Colonic mucosa (tissue), 4 donors: ENCODE results near the gene NLRC3. TPM values are rescaled to one million over a fixed set of nuclear protein-coding genes. Genes with fewer than 3 reads are reported as not detected.
A peak's percentile ranks its signal among the peaks of the same experiment; 100 is the strongest.

Source experiments
- DNase-seq: peaks from one replicate; pipeline ENCODE4 v3.0.0-alpha.2; 2020
- H3K27ac ChIP-seq: fragments of 200-600 bp; one replicate; pipeline ENCODE4 v1.8.0; 2021
- H3K27me3 ChIP-seq: fragments of 200-600 bp; one replicate; pipeline ENCODE4 v1.8.0; 2021
- H3K36me3 ChIP-seq: fragments of 200-600 bp; one replicate; pipeline ENCODE4 v1.8.0; 2021
- H3K4me1 ChIP-seq: fragments of 200-600 bp; one replicate; pipeline ENCODE4 v1.8.0; 2021; ENCODE audit warnings: mild to moderate bottlenecking
- H3K4me3 ChIP-seq: fragments of 200-600 bp; one replicate; pipeline ENCODE4 v1.8.0; 2021
- H3K9ac ChIP-seq, 2 donors: one replicate each; pipeline ENCODE4 v1.7.0; 2013; ENCODE audit warnings: control low read depth in 2 of 2, low read depth in 2 of 2, low read length in 2 of 2
- H3K9me3 ChIP-seq: fragments of 200-600 bp; one replicate; pipeline ENCODE4 v1.8.0; 2021
- intact Hi-C: fragments of 100-400 bp; cut with DNase I; formaldehyde crosslinking; loops from one replicate; pipeline ENCODE4 v1.14.1; 2022
- total RNA-seq, 2 donors: library from RNA; stranded (reverse); fragmentation: NEBNext Ultra II Directional in 1 of 2; extraction: Animal tissue kit (Norgen Biotek cat#: 25700) in 1 of 2; gene quantifications; one replicate each; pipeline ENCODE4 v1.2.1, GENCODE V29; 2021
- TF ChIP-seq, protein P1 (sequence below): fragments of 200-600 bp; IDR thresholded peaks from one replicate; pipeline ENCODE4 v1.8.0; 2022; ENCODE audit warnings: antibody characterized with exemption, mild to moderate bottlenecking
- donor health status: healthy.
- donor health status: DM: no; HTN: no; CAD: no.
- donor health status: DM: no; HTN: no; CAD: no.

The NLRC3 gene
- total RNA-seq, 2 donors from 2014 or later, result 0.93 to 2.0 TPM

GRCh38 chr16:3513892-3514583, 63.2 kb downstream of the NLRC3 start:
- no peaks in the 10 kb centered on the region for H3K27me3 ChIP-seq
- H3K4me1 ChIP-seq, result no peaks in the 10 kb centered on the region
- intact Hi-C loops, result no loop called here
- TF ChIP-seq, protein P1, sequence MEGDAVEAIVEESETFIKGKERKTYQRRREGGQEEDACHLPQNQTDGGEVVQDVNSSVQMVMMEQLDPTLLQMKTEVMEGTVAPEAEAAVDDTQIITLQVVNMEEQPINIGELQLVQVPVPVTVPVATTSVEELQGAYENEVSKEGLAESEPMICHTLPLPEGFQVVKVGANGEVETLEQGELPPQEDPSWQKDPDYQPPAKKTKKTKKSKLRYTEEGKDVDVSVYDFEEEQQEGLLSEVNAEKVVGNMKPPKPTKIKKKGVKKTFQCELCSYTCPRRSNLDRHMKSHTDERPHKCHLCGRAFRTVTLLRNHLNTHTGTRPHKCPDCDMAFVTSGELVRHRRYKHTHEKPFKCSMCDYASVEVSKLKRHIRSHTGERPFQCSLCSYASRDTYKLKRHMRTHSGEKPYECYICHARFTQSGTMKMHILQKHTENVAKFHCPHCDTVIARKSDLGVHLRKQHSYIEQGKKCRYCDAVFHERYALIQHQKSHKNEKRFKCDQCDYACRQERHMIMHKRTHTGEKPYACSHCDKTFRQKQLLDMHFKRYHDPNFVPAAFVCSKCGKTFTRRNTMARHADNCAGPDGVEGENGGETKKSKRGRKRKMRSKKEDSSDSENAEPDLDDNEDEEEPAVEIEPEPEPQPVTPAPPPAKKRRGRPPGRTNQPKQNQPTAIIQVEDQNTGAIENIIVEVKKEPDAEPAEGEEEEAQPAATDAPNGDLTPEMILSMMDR, result no peak
- H3K9ac ChIP-seq, result no peak overlapping the region
- H3K27ac ChIP-seq, result no peak overlapping the region
- H3K36me3 ChIP-seq, result no peaks in the 10 kb centered on the region
- DNase-seq, result no peak
- no peak overlapping the region for H3K4me3 ChIP-seq
- H3K9me3 ChIP-seq, result no peaks in the 10 kb centered on the region

- Histone ChIP-seq H3K36me3 (no peaks in the 10 kb centered on the region), H3K27me3 (no peaks in the 10 kb centered on the region), H3K4me3 (no peak overlapping the region), H3K4me1 (no peaks in the 10 kb centered on the region), H3K9me3 (no peaks in the 10 kb centered on the region), H3K9ac (no peak overlapping the region), H3K27ac (no peak overlapping the region)
- TF ChIP-seq, protein P1, result no peak
- intact Hi-C loops, result no loop called here
- no peak for DNase-seq
These were observed 65.7 kb downstream of the NLRC3 start for GRCh38 chr16:3511286-3512180.

- no peak for DNase-seq
- no peaks in the 10 kb centered on the region for H3K36me3 ChIP-seq
- no peak overlapping the region for H3K27ac ChIP-seq
- TF ChIP-seq, protein P1, result no peak
- no peaks in the 10 kb centered on the region for H3K27me3 ChIP-seq
- intact Hi-C loops, result no loop called here
- no peak overlapping the region for H3K4me3 ChIP-seq
- no peaks in the 10 kb centered on the region for H3K4me1 ChIP-seq
- no peak overlapping the region for H3K9ac ChIP-seq
- H3K9me3 ChIP-seq, result no peaks in the 10 kb centered on the region
These were observed 66.8 kb downstream of the NLRC3 start for GRCh38 chr16:3510416-3510815.

GRCh38 chr16:3509470-3509928, 67.7 kb downstream of the NLRC3 start:
- Histone ChIP-seq H3K36me3 (no peaks in the 10 kb centered on the region), H3K4me1 (no peaks in the 10 kb centered on the region), H3K4me3 (no peak overlapping the region), H3K9ac (no peak overlapping the region), H3K27me3 (no peaks in the 10 kb centered on the region), H3K9me3 (no peaks in the 10 kb centered on the region), H3K27ac (no peak overlapping the region)
- intact Hi-C loops, result loop anchor here (10.0 kb wide), 1 partner anchor 225 kb away; the partner anchor contains the start of gene ZNF263
- peak; percentile 22 for DNase-seq
- TF ChIP-seq, protein P1, result no peak

- Histone ChIP-seq H3K4me1 (no peaks in the 10 kb centered on the region), H3K36me3 (no peaks in the 10 kb centered on the region), H3K4me3 (no peak overlapping the region), H3K27ac (no peak overlapping the region), H3K9me3 (no peaks in the 10 kb centered on the region), H3K27me3 (no peaks in the 10 kb centered on the region), H3K9ac (no peak overlapping the region)
- TF ChIP-seq, protein P1, result no peak
- intact Hi-C loops, result loop anchor here (10.0 kb wide), 1 partner anchor 224 kb away; the partner anchor contains the start of gene ZNF263
- DNase-seq, result no peak
These were observed 68.5 kb downstream of the NLRC3 start for GRCh38 chr16:3508736-3509135.
